Measurements from ENCODE around the gene DRC7.
"Not testable (repeated sequence)": the region's sequence is repeated elsewhere in the genome, so short reads cannot be mapped to it uniquely, and the experiment has no call there.

The DRC7 gene

GRCh38 chr16:57695680-57696069, 1.1 kb downstream of the DRC7 start:
- DNase-seq = no peak

GRCh38 chr16:57696240-57696639, 1.6 kb downstream of the DRC7 start:
- DNase-seq = no peak

- no peak for DNase-seq
Observed at GRCh38 chr16:57697896-57698537, 3.4 kb downstream of the DRC7 start.

- DNase-seq = no peak
Observed at GRCh38 chr16:57698812-57699405, 4.3 kb downstream of the DRC7 start.

GRCh38 chr16:57699481-57699880, 4.9 kb downstream of the DRC7 start:
- no peak for DNase-seq

- DNase-seq = no peak
Observed at GRCh38 chr16:57699899-57700298, 5.3 kb downstream of the DRC7 start.

- no peak for DNase-seq
Observed at GRCh38 chr16:57700781-57701551, 6.4 kb downstream of the DRC7 start.

- DNase-seq = no peak
Observed at GRCh38 chr16:57701759-57702371, 7.3 kb downstream of the DRC7 start.

- no peak for DNase-seq
Observed at GRCh38 chr16:57703416-57704010, 8.9 kb downstream of the DRC7 start.

GRCh38 chr16:57704011-57704904, 9.7 kb downstream of the DRC7 start:
- no peak for DNase-seq

GRCh38 chr16:57704905-57705852, 10.6 kb downstream of the DRC7 start:
- DNase-seq = no peak

GRCh38 chr16:57706717-57707116, 12.1 kb downstream of the DRC7 start:
- no peak for DNase-seq

GRCh38 chr16:57707331-57707730, 12.7 kb downstream of the DRC7 start:
- no peak for DNase-seq

- no peak for DNase-seq
Observed at GRCh38 chr16:57708168-57708567, 13.6 kb downstream of the DRC7 start.

GRCh38 chr16:57709663-57710062, 15.1 kb downstream of the DRC7 start:
- no peak for DNase-seq

- no peak for DNase-seq
Observed at GRCh38 chr16:57711346-57711745, 16.7 kb downstream of the DRC7 start.

GRCh38 chr16:57711993-57712392, 17.4 kb downstream of the DRC7 start:
- no peak for DNase-seq

GRCh38 chr16:57712569-57712968, 18.0 kb downstream of the DRC7 start:
- DNase-seq = not testable (repeated sequence)

GRCh38 chr16:57713596-57713995, 19.0 kb downstream of the DRC7 start:
- DNase-seq = no peak

GRCh38 chr16:57714047-57714446, 19.4 kb downstream of the DRC7 start:
- DNase-seq = no peak

- no peak for DNase-seq
Observed at GRCh38 chr16:57720142-57720575, 25.6 kb downstream of the DRC7 start.

Measured in NCI-H187 treated with DMSO at 0.1 percent for 48 hours (cell line).